HG03103 (cell line): Measurements from ENCODE around the gene PUSL1.

ENCODE experiments used
- ATAC-seq: cut with Tn5 transposase; IDR thresholded peaks from one replicate; pipeline ENCODE4 v1.9.1; 2021; ENCODE audit warnings: low read depth; ENCODE audit not compliant: unreplicated experiment

The PUSL1 gene

DNA sequence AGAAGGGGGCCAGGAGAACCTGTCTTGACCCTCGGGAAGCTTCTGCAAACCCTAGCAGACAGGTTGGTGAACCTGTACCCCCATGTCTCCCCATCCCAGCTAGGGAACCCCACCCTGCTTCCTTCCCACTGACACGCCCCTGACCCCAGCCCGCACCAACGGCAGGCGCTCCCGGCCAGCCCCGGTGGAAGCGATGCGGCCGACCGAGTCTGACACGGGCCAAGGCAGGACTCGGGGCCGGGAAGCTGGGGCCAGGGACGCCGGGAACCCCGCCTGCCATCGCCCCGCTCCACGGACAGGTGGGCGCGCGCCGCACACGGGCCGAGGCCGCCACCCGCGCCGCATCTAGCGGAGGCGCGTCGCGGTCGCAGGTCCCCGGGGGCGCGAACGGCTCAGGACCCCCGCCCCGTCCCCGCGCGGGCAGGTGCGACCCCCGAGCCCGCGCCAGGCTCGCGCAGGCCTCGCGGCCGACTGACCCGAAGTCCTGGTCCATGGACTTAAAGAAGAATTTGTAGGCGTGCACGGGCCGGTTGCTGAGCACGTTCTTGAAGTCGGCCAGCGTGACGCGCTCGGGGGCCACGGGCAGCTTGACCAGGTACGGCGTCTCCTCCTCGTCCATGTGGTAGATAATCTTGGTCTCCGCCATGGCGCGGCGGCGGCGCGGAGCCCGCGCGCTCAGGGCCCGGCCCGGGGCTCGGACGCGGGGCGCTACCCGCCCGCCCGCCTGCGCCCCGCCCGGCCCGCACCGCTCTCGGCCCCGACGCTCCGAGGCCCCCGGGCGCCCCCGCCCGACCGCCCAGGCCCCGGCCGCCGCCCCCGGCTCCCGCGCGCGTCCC lies 40.2 kb downstream of the PUSL1 start:
- peak; percentile 14 for ATAC-seq

DNA sequence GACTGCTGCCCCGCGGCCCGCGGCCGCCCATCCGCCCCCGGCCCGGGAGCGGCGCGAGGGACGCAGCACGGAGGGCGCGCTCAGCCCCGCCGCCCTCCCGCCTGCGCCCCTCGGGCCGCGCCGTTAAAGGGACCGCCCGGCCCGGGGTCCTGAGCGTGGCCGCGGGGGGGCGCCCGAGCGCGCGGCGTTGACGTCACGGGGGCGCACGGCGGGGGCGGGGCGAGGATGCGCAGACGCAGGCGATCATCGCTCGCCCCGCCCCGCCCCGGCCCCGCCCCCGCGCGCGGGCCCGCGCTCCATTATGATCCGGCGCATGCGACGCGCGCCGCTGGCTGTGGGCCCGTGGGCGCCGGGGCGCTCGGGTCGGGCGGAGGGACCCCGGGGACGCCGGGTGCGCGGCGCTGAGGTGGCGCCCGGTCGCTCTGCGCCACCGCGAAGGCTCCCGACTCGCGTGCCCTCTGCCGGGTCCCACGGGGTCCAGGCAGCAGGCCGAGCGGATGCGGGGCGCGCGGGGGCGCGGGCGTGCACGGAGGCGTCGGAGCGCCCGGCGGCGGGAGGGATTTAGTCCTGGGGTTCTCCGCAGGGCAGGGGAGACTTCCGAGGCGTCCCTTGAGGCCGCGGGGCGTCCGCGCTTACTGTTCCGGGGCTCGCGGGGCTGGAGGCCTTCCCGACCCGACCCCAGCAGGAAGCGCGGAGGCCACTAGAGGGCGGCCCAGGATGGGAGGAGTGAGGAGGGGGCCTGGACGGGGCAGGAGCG lies 41.0 kb downstream of the PUSL1 start, which contains the start of gene DVL1:
DVL1 (minus strand) TSS at position 163 of the 757 bp plus-strand sequence. CDS start 353 bp downstream, outside the sequence.
- ATAC-seq, result peak; percentile 47

DNA sequence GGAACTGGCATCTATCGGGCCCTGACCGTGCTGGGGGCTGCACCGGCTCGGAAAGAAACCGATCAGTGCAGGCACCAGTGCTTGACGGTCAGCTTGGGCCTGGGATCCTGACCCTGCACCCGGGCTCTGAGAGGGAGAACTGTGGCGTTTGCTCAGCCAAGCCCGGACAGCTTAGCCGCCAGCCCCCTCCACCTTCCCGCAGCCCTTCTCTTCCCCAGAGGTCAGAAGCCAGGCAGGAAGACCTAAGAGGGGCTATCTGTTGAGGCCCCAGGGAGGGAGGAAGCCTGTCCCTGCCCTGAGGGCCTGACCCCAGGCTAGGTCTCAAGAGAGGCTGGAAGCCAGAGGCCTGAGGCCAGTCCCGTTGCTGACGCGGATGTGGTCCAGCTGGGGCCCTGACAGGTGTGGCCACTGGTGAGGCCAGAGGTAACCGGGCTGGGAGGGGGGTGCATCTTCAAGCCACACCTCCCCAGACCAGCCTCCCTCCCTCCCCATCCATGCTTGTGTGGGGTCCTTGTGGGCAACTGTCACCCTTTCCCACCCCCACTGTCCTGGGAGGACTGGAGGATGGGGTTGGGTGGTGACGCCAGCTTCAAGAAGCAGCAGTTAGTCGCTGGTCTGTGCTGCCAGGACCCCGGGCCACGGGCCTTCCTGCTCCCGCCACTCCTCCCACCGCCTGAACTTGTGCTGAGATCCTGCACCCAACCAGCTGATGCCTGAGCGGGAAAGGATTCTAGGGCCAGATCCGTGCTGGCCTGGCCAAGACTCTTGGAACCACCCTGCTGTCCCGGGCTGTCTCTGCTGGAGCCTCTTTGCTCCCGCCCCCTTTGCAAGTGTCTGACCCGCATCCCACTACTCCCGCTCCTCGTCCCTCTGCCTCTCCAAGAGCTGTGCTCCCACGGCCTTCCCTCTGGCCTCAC lies 43.4 kb downstream of the PUSL1 start:
- no peak for ATAC-seq

DNA sequence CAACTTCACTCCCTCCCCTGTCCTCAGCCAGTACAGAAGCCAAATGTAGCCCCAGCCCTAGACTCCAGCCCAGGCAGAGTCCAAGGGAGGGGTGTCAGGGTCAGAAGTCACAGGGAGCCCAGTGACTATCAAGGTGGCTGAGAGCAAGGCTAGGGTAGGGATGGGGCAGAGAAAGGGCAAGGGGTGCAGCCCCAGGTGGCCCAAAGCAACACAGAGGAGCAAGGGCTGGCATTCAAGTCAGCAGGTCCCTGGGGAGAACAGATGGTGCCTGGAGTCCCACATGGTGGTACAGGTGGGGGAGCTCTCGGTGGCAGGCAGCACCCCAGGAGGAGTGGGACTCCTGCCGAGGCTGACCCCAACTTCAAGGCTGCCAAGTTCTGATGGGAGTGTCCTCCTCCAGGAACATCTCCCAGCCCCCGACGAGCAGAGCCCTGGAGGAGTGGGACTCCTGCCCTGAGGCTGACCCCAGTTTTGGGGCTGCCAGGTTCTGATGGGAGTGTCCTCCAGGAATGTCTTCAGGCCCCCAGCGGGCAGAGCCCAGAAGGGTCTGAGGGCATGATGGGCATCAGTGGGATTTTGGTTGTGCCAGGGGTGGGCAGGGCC lies 44.5 kb downstream of the PUSL1 start:
- no peak for ATAC-seq

DNA sequence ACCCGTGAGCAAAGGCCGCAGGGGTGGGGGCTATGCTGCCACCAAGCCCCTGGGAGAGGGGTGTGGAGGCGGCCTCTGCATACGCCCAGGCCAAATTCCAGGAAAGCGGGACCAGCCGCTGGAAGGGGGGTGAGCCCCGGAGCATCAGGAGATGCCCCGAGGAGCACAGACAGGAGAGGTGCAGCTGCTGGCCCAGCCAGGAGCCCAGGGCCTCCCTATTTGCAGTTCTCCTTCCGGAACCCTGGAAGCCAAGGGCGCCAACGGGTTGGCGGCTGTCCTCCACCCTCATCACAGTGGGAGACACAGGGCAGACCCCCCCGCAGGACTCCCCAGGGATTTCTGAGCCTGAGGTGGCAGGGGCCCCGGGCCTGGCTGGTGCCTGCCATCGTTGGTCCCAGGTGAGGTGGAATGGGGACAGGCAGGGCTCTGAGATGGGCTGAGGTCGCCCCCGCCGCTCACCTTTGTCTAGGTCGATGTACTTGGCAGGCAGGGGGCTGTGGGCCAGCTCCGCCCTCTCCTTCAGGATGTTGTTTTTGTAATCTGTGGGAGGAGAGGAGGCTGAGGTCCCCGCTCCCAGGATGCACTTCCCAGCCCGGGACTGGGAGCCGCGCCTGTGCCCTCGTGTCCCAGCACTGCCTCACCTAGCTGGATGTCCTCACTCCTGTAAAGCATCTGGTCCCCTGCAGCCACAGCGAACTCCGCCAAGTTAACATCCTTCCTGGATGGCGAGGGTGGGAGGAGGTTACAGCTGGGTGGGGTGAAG lies 45.2 kb downstream of the PUSL1 start:
- ATAC-seq, result no peak

DNA sequence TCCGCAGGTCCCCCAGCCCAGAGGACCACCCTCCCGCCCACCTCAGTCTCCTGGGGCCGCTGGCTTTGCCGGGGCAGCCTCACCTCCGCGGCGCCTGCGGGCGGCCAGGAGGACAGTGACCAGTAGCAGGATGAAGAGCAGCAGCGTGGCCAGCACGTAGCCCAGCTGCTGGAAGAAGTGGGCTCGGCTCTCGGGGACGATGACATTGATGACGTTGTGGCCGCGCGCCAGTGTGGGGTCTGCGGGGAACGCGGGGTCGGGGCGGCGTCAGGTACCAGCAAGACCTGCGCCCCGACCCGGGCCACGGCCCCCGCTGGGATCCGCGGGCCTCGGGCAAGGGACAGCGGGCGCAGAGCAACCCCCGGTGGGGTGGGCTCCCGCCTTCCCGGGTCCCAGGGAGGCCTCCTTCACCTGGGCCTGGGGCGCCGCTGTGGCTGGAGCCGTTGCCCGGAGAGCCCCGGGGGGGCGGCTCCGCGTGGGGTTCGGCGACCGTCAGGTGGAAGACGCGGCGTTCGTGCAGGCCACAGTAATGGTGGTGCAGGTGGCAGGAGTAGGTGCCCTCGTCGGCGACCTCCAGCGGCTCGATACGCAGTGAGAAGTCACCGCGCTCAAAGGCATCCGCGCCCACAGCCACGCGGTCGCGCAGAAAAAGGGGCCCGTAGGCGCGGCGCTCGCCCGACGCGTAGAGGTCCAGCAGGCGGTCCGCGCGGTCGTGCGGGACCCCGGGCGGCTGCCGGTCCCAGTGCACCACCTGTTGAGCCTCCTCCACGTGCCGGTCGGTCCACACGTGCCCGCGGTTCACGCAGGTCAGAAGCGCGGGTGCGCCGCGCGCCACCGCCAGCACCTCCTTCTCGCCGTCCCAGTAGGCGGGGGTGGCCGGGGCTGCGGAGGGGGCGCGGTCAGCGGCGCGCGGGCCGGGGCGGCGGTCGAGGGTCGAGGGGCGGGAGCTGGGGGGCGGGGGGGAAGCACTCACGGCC lies 46.2 kb downstream of the PUSL1 start:
- ATAC-seq, result no peak

DNA sequence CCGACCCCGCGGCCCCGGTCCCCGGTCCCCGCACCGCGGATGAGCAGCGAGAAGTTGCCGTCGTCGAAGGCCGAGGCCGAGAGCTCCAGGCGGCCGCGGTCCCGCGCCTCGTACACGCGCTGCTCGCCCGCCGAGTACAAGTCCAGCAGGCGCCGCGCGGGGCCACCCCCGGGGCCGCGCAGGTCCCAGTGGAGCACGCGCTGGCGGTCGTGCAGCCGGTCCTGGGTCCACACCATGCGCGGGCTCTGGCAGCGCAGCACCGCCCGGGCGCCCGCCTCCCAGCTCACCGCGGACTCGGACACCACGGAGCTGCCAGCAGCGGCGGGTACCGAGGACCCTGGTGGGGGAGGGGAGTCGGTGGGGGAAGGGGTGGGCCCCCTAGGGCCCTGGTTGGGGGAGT lies 47.0 kb downstream of the PUSL1 start:
- no peak for ATAC-seq

DNA sequence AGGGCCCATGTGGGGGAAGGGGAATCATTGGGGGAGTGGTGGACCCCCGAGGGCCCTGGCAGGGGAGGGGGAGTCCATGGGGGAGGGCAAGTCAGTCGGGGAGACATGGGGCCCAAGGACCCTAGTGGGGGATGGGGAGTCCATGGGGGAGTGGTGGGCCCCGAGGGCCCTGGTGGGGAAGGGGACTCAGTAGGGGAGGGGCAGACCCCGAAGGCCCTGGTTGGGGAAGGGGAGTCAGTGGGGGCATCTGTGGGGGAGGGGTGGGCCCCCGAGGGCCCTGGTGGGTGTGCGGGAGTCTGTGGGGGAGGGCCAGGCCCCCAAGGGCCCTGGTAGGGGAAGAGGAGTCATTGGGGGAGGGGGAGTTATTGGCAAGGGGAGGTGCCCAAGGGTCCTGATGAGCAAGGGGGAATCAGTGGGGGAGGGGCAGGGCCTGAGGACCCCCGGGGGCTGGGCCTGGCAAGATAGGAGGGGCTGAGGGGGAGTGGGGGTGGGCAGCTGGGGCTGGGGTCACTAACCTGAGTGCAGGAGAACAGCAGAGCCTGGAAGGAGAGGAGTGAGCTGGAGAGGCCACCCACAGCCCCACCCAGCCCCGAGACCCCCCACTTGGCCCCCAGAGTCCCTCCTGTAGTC lies 47.9 kb downstream of the PUSL1 start:
- no peak for ATAC-seq

DNA sequence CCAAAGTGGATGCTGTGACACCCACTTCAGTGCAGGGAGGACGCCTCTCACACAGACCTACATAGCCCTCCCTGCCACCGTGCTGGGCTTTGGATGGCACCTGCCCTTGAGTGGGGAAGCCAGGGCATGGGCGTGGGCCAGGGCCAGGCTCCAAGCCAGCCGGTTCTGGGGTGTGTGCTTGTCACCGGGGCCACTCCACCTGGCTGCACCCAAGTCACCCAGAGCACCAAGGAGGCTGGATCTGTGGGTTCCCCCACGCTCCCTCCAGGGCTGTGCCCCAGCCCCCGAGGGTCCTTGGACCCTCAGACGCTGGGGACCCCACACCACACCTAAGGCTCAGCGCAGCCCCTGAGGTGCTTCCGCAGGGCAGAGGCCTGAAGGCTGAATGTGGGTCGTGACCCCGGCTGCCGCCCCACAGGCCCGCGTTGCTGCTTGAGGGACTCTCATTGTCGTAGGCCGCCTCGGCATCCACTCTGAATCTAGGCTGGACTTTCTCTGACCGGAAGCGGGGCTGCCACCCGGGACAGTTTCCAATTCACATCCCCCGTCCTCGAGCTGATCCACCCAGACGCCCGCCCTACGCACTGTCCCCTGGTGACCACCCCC lies 48.5 kb downstream of the PUSL1 start:
- ATAC-seq, result no peak

DNA sequence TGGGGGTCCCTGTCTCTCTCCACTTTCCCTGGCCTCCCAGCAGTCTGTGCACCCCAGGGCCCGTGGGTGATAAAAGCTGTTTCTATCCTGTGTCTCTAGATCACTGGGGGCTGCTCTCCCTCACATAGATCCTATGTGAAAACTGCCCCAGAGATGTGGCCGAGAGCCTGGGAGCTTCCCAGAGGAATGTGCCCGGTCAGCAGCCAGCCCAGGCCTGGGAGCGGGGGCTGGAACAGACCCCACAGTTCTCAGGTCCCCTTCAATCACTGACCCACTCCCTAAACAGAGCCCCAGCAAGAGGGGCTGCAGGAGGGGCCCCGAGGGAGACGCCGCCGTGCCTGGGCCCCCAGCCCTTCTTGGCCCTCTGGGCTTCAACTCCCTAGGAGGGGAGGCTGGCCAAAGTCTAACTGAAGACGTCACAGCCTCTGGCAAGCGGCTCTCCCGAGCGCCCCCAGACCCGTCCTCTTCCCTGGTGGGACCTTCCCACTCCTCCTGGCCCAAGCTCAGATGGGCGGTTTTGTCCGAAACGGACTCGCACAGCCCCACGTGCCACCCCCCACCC lies 49.6 kb downstream of the PUSL1 start:
- ATAC-seq, result no peak

DNA sequence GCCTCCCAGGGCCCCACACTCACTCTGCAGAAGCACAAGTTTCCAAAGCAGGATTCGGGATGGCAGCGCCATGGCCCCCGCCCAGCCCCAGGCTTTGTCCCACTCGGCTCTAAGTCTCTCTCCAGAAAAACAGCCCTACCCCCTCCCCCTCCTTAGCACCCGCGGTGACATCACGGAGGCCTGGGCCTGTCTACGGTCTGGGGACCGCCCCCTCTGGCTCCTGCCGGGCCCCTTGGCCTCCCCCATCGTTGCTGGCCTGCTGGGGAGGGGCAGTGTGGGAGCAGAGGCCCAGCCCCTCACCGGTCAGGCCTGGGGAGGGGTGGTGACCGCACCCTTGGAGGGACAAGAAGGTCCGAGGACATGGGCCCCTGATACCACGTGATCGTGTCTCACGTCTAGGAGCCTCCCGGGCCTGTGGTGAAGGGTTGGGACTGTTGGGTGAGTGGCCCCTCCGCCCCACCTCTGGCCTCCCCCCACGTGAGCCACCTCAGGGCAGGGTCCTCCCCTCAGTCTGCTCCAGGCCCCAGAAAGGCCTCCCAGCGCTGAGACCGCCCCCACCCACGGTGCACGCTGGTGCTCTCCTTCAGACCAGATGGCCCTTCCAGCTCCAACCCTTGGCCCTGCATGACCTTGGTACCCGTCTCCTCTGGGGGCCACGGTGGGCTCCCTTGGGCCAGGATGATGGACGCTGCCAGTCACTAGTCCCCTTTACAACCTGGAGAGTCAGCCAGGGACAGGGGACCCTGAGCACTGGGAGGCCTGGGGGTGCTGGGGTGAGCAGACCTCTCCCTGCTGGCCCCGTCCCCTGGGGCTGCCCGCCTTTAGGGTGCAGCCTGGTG lies 50.3 kb downstream of the PUSL1 start, which contains the start of gene MXRA8:
MXRA8 (minus strand) TSS at position 123 of the 839 bp plus-strand sequence; CDS start at position 72, 51 bp downstream.
- no peak for ATAC-seq

DNA sequence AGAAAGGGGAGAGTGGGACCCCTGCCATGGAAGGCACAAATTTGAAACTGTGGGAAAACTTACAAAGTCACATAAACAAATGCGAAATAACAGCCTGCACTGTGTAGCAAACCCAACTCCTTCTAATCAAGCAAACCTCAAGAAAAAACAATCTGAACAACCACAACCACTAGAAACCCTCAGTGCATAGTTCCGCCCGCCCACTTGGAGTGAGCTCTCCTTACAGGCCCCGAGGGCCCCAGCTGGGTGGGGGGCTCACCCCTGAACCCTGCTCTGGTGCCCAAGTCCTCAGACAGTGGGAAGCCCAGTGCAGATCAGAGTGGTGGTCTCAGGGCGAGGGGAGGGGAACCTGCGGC lies 50.9 kb downstream of the PUSL1 start:
- no peak for ATAC-seq

DNA sequence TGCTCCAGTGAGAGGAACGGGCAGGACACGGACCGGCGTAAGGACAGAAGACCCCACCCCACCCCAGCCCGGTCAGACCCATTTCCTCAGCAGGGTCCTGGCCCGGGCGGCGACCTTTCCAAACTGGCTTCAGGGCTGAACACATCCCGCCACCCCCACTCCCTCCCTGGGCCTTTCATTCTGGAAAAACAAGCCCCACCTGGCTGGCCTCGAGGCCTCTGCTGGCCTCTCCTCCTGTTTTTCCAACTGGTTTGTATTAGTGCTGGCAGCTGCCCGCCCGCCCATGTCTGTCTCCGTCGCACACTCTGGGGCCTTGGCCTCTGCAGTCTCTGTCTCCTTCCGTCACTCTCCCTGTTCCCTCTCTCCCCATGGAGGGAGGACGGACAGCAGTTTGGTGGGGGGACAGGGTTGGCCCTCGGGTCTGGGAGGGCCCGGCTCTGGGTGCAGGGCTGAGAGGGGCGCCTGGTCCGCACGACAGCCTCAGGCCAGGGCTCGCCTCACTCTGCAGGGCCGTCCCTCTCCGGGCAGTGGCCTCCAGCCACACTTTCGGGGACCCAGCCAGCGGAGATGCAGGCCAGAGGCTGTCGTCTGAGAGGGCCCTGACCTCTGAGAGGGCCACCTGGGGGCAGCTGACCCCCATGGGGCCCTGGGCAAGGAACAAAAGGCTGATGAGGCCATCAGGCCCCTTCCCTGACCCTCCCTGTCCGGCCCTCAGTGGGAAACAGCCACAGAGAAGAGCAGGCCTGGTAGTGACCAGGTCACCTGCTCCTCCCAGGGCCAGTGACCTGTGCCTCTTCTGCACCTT lies 51.5 kb downstream of the PUSL1 start:
- ATAC-seq, result no peak

DNA sequence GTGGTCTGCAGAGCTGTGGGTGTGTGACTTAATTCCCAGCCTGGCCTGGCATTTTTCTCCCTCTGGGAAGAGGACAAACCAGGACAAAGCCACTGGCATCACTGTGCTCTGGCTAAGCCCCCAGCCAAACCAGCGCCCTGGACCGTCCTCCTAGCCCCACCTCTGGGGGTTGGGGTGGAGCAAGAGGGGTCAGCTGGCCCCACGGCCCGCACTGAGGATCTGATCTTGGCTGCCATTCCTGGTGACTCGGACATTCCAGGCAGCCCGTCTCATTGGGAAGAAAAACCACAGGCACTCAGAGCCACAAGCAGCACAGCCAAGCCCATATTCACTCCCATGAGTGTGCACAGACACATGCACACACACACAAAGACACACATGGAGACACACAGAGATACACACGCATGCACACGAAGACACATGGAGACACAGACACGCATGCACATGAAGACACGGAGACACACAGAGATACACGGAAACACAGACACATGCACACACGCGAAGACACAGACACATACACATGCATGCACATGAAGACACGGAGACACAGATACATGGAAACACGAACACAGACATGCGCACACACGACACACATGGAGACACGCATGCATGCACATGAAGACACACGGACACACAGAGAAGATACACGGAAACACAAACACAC lies 52.2 kb downstream of the PUSL1 start:
- no peak for ATAC-seq
